NCI-H446 (cell line): Measurements from ENCODE around the gene LARP6.

Experiments used
- DNase-seq, 2 experiments: peaks; one replicate each; lab custom pipeline; 2025; lab: John Stamatoyannopoulos, UW

LARP6 gene

DNA sequence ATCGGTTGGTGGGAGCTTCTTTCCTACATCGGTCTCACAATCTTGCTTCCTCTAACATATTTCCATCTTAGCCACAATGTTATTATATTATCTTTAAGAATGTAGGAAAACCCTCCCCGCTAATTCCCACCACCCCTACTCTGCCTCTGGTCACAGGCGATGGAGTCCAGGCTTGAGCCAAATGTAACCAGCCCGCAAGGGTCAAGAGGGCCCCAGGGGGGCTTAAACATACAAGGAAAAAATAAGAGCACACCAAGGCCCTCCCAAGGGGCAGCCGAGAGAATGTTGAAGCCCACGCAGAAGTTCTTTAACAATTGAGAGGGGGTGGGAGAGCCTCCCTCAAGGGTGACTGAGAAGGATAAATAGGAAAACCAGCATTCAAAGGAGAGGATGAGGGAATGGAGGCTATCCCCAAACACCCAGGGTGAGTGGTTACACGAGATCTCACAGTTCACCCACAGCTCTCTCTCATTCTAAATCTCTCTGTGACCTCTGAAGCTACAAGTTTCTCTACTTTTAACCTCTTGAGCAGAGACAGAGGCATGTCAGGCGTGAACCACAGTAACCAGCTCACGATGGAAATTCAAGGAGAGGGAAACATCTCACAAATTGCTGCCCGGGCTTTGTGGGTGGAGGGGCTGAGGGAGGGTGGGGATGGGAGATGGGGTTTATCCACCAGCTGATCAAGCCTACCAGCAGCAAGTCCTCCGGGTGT, 59.2 kb downstream of the LARP6 start:
- no peak for DNase-seq

DNA sequence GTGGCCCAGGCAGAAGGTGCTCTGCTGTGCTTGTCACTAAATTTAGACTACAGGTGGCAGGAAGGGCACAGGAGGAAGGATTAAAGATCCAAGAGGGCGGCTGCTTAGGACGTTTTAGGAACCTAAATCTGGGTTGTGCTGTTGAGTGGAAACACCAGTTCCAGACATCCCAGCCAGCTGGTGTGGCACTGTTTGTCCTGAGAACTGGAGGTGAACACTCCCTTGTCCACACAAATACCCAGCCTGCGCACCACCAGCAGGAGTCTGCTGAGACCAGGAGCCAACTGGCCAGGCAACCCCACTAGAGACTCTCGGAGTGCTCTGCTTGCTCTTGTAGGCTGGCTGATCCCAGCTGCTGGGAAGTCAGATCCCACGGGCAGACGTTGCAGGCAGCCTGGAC, 60.3 kb downstream of the LARP6 start:
- DNase-seq: no peak

GRCh38 chr15:70792171-70792573, 61.8 kb downstream of the LARP6 start:
- no peak for DNase-seq

DNA sequence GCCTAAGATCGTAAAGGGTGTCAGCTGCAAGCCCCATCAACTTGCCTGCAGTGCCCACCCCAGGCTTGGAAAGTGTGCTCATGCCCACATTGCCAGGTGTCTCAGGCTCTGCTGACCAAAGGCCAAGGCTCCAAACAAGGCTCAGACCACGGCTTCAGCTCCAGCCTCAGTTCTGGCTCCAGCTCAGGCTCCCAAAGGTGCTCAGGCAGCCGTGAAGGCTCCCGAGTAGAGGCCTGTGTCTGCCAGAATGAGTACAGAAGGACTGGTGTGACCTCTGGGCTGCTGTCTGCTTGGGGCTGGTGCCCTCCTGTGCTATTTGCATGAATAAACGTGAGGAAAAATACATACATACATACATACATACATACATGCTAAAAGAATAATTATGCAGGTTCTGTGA, 62.7 kb downstream of the LARP6 start:
- DNase-seq: no peak

GRCh38 chr15:70789213-70789612, 64.7 kb downstream of the LARP6 start:
- no peak for DNase-seq

DNA sequence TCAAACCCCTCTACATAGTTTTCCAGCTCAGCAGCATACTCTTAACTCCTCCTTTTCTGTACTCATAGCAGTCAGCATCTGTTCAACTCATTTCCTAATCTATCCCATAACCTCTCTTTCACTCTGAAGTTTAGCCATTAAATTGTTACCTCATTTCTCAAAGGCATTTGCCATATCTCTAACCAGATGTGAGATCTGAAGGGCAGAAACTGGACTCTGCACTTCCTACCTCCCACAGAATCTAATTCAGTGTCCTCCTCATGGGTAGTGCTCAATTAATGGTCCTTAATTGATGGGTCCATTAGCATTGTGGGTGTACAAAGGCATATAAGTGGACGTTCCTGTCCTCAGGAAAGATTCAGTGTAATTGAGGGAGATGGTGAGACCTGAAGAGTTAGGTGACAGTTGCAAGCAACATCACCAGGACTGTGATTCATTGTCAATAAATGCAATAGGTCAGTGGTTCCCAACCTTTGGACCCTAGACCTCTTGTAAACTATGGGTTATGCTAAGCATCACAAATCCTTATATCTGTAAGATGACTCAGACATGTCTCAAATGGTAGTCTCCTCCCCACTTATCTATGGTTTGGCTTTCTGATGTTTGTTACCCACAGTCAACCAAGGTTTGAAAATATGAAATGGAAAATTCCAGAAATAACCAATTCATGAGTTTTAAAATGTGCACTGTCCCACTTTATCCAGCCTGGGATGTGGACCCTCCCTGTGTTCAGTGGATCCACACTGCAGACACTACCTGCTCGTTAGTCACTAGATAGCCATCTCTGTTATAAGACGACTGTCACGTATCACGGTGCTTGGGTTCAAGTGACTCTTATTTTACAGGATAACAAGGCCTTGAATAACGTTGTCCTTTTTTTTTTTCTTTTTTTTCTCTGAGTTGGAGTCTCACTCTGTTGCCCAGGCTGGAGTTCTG, 65.6 kb downstream of the LARP6 start:
- DNase-seq: no peak

DNA sequence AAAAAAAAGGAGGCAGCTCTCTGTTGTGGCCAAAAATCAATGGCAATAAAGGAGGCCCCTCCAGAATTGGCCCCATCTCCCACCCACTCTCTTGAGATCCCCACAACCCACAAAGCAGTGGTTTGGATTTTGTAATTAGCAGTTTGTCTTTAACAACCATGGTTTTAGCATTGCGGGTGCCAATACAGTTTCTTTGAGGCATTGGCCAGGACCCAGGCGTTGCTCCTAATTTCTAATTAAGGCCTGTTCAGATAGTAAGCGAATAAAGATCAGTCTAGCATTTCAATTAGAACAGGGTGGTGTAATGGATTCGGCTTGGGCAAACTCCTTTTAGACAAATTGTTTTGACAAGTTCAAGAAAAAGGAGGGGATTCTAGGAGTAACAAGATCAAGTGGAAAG, 67.0 kb downstream of the LARP6 start:
- DNase-seq: no peak

GRCh38 chr15:70783610-70784022, 70.3 kb downstream of the LARP6 start:
- no peak for DNase-seq

GRCh38 chr15:70783041-70783440, 70.9 kb downstream of the LARP6 start:
- no peak for DNase-seq

DNA sequence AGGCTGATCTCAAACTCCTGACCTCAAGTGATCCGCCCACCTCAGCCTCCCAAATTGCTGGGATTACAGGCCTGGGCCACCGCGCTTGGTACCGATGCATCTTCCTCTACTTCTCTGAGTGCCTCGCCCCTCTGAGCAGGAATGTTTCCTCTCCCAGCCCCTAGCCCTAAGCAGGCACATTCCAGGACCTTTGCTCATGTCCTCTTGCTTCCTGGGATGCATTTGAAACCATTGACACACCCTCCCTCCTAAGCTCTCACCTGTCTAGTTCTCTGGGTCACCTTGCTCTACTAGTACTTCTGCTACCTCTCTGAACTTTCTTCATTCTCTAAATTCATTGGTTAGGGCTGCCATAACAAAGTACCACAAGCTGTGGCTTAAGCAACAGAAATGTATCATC, 72.7 kb downstream of the LARP6 start:
- no peak for DNase-seq
